ENCODE data around the gene CCDC24.

Gene CCDC24

GRCh38 chr1:43999455-43999854 lies 8.1 kb downstream of the CCDC24 start:
- DNase-seq, result no peak

GRCh38 chr1:44000122-44000665 lies 8.8 kb downstream of the CCDC24 start:
- no peak for DNase-seq

DNA sequence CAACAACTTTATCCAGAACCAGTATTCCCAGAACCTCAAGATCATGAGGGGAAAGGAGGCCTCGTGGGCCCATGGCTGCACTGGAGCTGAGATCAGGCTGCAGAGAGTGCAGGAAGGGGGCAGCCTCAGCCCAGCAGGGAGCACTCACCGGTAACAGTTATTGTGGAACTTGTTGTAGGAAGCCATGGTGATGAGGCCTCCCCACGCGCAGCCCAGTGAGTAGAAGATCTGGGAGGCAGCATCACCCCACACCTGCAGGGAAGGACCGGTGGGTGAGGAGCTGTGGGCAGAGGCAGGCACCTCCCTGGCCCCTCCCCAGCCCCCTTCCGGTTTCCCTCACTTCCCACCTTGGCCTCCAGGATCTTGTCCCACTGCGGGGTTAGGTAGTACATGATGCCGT lies 10.8 kb downstream of the CCDC24 start:
- no peak for DNase-seq

DNA sequence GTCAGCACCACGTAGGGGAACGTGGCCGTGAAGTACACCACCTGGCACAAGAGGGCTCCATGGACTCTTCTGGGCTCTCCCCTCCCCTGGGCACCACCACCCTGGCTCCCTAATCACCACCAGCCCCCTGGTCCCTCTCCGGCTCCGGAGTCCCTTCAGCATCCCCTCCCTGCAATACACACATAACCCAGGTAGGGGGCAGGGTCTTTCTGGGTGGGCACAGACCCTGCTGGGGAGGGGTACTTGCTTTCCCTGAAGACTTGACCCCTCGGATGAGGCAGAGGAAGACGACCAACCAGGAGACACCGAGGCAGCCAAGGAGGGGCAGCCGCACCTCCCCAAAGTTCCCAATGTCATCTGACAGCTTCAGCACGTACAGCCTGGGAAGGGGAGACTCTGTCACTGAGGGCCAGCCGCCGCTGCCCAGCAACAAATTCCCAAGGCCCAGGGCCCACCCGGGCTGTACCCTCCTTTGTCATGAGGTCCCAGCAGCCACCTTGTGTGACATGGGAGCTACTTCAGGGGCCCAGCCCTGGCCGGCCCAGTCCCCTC lies 11.3 kb downstream of the CCDC24 start:
- no peak for DNase-seq

DNA sequence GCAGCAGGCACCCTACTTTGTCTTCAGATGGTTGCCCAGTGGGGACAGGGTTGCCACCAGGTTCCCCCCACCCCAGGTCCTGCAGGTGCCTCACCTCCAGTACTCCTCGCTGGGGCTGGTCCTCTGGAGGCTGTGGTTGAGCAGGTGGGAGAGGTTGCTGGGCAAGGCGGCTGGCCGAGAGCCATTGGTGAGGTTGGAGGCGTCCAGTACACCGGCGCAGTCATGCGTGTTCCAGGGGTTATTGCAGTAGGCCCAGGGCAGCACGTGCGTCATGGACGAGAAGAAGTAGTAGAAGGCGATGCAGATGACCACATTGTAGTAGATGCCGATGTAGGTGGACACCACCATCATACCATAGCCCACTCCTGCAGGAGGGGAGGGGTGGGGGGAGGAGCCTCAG lies 16.9 kb downstream of the CCDC24 start:
- DNase-seq, result no peak

- DNase-seq, result no peak
These were observed 19.6 kb downstream of the CCDC24 start for GRCh38 chr1:44010935-44011471.

DNA sequence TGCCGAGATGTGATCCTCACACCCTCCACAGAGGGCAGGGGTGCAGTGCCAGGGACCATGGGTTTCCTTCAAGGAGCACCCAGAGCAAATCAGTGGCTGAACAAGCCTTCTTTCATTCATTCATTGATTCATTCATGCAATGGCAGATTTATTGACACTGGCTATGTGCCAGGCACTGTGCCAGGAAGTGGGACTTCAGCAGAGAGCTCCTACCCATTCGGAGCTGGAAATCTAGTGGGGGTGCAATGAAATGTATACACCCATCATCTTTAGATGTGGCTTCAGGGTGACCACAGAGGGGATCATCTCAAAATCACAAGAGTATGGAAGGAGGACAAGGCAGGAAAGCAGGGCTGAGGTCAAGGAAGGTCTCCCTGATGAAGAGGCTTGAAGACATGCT lies 21.0 kb downstream of the CCDC24 start:
- no peak for DNase-seq

DNA sequence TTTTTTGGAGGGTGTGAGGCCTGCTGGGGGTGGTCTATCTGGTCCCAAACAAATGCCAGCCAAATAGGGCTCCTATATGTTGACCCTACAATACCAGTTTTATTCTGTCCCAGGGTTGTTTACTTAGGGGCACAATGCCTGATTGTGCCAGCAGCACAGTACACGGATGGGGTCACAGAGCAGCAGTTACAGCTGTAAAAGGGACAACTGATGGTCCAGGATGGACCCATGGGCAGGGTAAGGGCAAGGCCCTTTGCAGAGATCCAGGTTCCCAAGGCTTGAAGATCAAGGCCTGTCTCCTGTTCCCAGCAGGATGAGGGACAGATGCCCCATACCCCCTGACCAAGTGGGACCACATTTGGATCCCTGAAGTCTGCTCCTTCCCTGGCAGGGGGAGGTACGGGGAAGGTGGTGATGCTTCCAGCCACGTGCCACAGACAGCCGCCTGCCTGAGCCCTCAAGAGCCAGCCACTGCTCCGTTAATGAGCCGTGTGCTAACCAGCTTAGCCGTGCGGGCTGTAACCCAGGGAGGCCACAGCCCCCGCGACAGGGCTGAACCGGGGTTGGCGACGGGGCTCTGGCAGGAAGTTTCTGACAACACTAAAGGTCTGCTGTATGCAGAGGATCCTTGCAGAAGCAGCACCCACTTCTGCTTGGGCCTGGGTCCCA lies 21.7 kb downstream of the CCDC24 start:
- DNase-seq, result no peak

DNA sequence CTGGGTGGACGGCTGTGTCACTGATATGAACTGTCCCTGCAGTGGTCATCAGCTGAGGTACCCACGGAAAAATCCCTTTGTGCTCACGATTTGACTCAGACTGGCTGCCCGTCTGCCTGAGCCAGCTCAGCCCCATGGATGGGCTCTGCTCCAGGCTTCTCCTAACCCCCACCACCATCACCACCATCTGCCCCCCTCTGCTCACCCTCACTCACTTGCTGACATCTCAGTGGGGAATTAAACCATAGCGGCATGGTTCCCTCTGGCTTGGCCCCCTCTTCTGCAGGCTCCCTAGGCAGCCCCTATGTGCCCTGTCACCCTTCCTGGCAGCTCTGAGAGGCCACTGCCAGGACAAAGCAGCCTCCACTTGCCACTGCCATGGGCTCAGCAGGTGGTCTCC lies 22.6 kb downstream of the CCDC24 start:
- no peak for DNase-seq

- DNase-seq, result no peak
These were observed 23.1 kb downstream of the CCDC24 start for GRCh38 chr1:44014365-44015104.

- no peak for DNase-seq
These were observed 23.8 kb downstream of the CCDC24 start for GRCh38 chr1:44015206-44015605.

DNA sequence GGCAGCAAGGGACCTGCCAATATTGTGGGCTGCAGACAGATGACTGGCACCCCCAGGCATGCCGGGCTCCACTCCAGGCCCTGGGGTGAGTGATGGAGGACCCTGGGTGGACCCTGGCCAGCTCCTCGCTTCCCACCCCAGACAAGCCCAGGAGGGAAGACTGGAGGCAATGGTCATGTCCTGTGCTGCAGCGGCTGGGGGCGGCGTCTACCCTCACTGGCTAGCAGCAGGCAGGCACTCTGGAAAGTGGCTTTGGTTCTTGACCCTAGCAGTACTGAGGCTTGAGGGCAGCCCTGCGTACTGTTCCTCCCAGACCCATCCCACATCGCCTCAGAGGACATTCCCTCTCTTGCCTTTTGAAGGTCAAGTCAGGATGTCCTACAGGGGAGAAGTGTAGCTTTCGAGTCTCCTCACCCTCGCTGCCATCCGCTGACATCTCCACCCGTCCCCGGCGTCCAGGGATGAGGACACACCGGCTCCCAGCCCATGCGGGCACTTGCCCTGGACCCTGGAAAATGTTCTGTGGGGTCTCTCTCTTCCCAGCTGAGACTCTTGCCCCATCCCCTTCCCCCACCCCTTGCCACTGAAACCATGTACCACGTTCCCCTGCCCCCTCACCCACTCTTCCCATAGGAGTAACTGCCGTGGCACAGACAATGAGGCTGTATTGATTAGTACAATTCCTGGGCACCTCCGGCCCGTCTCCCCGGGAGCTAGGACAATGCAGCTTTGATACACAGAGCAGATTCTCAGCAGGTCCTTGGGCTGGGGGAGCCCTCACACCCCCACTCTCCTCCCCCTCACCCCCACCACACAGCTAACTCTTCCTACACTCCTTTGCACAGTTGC lies 24.9 kb downstream of the CCDC24 start:
- no peak for DNase-seq

GRCh38 chr1:44016890-44017400 lies 25.5 kb downstream of the CCDC24 start:
- no peak for DNase-seq

DNA sequence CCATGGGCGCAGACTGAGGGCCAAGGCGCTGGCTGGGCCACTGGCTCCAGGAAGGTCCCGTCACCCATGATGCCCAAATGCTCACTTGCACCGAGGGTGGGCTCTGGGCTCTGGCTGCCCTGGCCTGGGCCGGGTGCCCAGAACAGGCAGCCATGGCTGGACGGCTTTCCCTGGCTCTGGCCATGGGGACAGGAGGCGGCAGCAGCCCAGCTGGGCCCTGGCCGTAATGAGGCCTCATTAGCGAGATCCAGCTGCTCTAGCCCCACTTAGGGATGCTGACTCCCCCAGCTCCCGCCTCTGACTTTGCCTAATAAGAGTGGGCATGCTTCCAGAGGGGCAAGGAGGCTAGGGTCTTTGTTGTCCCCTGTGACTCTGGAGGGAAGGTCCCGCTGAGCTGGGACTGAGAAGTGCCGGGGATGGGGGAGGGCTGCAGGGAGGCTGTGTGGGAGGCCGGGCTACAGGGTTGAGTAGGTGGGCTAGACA lies 28.1 kb downstream of the CCDC24 start:
- DNase-seq, result no peak

DNA sequence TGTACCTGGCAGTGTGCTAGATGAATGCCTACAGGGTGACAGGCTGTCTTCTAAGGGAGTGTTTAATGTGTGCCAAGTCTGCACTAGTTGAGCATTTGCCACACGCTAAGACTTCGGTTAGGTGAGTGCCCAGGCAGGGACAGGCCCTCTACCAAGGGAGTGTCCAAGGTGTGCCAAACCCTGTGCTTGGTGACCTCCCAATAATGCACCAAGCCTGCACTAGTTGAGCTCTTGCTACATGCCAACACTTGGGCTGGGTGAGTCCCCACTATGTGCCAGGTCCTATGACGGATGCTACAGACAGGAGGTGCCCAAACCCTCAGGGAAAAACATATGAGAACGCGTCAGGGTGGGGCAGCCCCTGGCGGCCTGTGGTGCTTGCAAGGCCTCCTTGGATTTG lies 29.1 kb downstream of the CCDC24 start:
- no peak for DNase-seq

DNA sequence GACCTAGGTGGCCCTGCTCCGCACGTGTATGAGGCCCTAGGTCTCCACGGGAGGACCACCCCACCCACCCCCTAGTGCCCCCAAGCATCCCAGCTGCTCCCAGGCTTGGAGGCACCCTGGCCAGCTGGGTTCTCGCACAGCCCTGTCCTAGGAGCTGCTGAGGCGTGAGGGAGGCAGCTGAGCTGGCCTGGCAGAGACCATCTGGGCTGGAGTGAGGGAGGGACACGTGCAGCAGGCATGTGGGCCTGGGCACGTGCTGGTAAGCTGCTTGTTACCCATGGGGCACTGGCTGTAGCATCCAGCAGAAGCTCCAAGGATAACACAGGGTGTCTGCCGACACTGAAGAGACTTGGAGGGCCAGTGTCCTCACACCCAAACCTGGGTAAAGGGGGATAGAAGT lies 29.8 kb downstream of the CCDC24 start:
- DNase-seq, result no peak

GRCh38 chr1:44021581-44022321 lies 30.4 kb downstream of the CCDC24 start:
- DNase-seq, result no peak

GRCh38 chr1:44024031-44024902 lies 32.9 kb downstream of the CCDC24 start:
- DNase-seq, result no peak

GRCh38 chr1:44024903-44025525 lies 33.6 kb downstream of the CCDC24 start:
- no peak for DNase-seq

DNA sequence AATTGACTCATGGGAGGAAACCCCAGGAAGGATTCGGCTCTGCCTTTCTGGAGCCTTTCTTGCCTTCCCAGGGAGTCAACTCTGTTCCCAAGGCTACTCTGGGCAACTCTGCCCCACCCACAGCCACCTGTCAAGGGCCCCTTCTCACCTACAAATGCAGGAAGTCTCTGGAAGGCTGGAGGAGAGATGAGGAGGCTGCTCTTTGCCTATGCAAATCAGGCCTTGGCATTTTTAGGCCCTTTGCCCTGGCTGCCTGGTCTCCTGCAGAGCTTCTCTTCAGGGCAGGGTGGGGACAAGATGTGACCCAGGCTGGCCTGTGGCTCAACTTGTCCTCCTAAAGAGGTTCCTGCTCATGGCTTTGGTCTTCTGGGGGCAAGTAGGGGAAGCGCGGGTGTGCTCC lies 34.4 kb downstream of the CCDC24 start:
- DNase-seq, result no peak
